ENCODE results near the gene LAG3.

Gene LAG3

DNA sequence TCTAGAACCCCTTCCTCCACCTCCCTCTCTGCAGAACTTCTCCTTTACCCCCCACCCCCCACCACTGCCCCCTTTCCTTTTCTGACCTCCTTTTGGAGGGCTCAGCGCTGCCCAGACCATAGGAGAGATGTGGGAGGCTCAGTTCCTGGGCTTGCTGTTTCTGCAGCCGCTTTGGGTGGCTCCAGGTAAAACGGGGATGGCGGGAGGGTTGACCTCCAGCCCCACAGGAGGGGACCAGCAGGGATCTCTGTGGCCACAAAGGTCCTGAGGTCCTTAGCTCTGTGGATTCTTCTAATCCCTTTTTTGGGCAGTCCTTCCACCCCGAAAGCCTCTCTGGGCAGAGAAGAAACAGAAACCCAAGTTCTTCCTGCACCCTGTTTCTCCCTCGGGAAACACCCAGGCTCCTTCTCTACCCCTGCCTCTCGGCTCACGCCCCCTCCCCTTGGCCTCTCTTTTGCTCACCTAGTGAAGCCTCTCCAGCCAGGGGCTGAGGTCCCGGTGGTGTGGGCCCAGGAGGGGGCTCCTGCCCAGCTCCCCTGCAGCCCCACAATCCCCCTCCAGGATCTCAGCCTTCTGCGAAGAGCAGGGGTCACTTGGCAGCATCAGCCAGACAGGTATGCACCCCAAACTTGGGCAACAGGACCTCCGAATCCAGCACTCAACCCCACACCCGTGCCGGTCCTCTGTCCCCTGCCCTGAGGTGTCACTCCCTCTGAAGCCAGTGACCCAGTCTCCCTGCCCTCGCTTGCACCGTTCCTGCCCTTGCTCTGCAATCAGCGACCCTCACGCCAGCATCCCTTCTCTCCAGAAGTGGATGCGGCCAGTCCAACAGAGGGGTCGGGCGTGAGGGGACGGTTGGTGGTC lies 638 bp downstream of the LAG3 start:
- DNase-seq (ENCODE audit: low read depth): no peak

GRCh38 chr12:6773590-6774351 lies 1.5 kb downstream of the LAG3 start:
- no peak for DNase-seq (ENCODE audit: low read depth)

- DNase-seq (ENCODE audit: low read depth): no peak
Measured at GRCh38 chr12:6774499-6775062, 2.3 kb downstream of the LAG3 start.

DNA sequence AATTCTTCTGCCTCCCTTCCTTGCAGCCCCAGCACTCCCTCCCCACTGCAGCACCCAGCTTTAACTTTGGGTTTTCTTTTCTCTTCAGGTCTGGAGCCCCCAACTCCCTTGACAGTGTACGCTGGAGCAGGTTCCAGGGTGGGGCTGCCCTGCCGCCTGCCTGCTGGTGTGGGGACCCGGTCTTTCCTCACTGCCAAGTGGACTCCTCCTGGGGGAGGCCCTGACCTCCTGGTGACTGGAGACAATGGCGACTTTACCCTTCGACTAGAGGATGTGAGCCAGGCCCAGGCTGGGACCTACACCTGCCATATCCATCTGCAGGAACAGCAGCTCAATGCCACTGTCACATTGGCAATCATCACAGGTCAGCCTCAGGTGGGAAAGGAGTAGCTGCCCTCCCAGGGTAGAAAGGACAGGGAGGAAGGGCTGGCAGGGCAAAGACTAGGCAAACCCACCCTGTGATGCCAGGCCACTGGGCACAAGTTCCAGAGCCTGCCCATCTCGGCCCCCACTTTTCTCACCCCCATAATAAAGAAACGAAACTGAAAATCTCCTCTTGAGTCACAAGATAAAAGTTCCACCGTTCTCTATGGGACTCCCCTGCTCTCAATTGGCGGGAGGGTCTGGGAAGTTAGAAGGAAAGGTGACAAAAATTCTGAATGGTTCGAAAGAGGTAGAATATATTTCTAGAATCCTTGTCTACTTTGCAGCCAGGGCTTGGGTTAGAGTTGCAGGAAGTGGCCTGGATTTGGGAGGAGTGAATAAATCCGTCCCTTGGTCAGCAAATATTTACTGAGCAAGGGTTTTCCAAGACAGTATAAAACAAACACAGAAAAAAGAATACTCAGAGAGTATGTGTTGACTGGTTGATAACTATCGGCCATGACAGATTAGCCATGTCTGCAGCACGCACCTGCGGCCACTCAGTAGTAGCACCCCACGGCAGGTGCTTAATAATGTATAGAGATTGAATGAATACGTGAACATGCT lies 3.2 kb downstream of the LAG3 start:
- DNase-seq (ENCODE audit: low read depth): no peak

DNA sequence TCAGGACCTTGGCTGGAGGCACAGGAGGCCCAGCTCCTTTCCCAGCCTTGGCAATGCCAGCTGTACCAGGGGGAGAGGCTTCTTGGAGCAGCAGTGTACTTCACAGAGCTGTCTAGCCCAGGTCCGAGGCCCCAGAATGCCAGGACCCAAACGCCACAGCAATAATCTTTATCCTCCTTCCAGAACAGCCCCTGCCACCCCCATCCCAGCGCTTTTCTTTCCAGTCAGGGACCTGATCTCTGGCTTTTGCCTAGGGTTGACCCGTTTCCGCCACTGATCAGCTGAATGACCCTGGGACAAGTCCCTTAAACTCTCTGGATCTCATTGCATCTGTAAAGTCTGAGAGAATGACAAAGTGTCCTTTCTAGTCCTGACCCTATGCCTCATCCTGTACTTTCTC lies 5.1 kb downstream of the LAG3 start:
- no peak for DNase-seq (ENCODE audit: low read depth)

DNA sequence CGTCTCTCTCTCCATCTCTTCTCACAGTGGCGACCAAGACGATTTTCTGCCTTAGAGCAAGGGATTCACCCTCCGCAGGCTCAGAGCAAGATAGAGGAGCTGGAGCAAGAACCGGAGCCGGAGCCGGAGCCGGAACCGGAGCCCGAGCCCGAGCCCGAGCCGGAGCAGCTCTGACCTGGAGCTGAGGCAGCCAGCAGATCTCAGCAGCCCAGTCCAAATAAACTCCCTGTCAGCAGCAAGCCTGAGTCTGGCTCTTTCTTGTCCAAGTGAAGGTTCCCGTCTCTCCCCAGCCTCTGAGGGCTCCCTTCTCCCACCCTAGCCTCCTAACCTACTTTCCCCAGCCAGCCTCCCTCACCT lies 5.9 kb downstream of the LAG3 start:
- DNase-seq (ENCODE audit: low read depth): no peak

- peak; percentile 52 for DNase-seq (ENCODE audit: low read depth)
Measured at GRCh38 chr12:6778574-6779550, 6.5 kb downstream of the LAG3 start.

GRCh38 chr12:6779708-6780432 lies 7.5 kb downstream of the LAG3 start:
- DNase-seq (ENCODE audit: low read depth): no peak

DNA sequence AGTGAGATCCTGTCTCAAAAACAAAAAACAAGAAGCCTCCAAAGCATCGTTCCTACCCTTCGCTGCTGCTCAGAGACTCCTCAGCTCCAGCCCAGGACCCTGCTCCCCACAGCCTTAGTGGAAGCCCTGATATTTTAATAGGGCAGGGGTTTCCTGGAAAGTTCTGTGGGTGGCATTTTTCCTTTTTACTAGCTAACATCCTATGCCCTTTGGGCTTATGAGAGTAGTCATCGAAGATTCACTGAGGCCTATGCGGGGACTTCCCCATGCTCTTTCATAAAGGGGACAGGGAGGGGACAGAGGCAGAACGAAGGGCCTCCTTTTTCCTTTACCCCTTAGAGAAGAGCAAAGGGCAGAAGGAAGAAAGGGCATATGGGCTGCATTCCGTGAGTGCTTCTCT lies 8.3 kb downstream of the LAG3 start:
- DNase-seq (ENCODE audit: low read depth): no peak

DNA sequence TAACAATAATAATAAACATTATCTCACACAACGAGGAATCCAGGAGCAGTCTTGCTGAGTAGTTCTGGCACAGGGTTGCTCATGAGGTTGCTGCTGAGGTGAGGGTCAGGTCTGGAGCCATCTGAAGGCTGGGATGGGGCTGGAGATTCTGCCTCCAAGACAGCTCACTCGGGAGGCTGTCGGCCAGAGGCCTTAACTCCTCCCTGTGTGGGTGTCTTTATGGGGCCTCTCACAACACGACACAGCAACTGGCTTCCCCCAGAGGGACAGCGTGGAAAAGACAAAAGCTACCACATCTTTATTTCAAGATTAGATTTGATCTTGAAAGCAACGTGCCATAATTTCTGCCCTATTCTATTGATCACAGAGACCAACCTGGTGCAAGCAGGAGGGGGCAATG lies 9.8 kb downstream of the LAG3 start:
- DNase-seq (ENCODE audit: low read depth): no peak

DNA sequence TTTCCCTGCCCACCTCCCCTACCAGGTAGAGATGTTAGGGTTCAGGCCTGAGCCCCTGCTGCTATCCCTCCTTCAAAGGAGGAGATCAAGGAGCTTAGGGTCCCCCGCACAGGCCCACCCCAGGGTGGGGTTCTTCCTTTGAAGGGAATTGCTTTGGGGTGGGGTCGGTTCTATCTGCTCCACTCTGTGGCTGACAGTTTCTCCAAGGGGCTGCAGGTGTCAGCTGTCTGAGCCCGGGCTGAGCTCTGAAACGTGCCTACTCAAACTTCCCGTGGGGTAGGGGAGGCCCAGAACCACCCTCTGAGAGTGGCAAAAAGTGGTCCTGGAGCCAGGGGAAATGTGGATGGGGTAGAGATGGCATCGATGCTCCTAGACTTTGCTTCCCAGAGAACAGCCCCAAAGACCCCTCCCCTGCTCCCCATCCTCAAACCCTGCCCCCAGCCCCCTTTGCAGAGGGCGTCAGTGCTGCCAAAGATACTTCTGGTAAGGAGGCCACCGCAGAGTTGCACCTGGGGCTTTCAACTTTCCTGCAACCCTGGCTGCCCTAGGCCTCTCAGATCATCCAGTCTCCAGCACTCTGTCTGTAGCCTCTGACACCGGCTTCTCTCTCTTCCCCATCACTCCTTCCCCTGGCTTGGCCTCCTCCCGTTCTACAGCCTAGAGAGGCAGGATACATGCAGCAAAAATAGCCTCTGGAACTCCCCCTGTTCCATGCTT lies 10.7 kb downstream of the LAG3 start:
- no peak for DNase-seq (ENCODE audit: low read depth)

- no peak for DNase-seq (ENCODE audit: low read depth)
Measured at GRCh38 chr12:6783828-6784227, 11.5 kb downstream of the LAG3 start.

DNA sequence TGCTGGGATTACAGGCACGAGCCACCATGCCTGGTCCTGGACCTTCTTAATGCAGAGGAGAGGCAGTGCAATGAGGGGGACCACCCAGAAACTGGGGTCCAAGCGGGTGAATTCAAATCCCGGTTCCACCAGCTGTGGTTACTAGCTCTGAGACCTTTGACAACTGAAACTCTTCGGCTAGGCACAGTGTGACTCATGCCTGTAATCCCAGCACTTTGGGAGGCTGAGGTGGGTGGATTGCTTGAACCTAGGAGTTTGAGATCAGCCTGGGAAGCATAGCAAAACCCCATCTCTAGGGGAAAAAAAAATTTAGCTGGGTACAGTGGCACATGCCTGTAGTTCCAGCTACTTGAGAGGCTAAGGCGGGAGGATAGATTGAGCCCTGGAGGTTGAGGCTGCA lies 12.0 kb downstream of the LAG3 start:
- DNase-seq (ENCODE audit: low read depth): no peak

- DNase-seq (ENCODE audit: low read depth): no peak
Measured at GRCh38 chr12:6784761-6785160, 12.4 kb downstream of the LAG3 start.

- no peak for DNase-seq (ENCODE audit: low read depth)
Measured at GRCh38 chr12:6786416-6787094, 14.2 kb downstream of the LAG3 start.

DNA sequence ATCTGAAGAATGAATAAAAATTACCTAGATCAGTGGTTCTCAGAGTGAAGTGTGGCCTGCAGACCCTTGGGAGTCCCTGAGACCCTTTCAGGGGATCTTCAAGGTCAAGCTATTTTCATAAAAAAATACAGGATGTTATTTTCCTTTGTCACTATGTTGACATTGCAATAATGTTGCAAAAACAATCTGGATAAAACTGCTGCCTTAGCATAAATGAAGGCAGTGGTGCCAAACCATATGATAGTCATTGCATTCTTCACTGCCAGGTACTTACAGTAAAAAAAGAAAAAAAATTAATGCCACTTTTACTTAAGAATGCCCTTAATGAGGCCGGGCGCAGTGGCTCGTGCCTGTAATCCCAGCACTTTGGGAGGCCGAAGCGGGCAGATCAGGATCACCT lies 15.0 kb downstream of the LAG3 start:
- no peak for DNase-seq (ENCODE audit: low read depth)

GRCh38 chr12:6788972-6789924 lies 16.9 kb downstream of the LAG3 start, which contains the start of gene CD4:
CD4 (plus strand) TSS chr12:6789528; CDS start chr12:6800139, 10,611 bp downstream.
- DNase-seq (ENCODE audit: low read depth): no peak
